GM21390 (cell line): ENCODE data around the gene SRD5A3.
"Not testable (repeated sequence)": the region's sequence is repeated elsewhere in the genome, so short reads cannot be mapped to it uniquely, and the experiment has no call there.

Experiments used
- ATAC-seq: cut with Tn5 transposase; IDR thresholded peaks from one replicate; pipeline ENCODE4 v1.9.1; 2021; ENCODE audit not compliant: unreplicated experiment

Gene SRD5A3

GRCh38 chr4:55345054-55345453, 988 bp upstream of the SRD5A3 start:
- ATAC-seq, result no peak

DNA sequence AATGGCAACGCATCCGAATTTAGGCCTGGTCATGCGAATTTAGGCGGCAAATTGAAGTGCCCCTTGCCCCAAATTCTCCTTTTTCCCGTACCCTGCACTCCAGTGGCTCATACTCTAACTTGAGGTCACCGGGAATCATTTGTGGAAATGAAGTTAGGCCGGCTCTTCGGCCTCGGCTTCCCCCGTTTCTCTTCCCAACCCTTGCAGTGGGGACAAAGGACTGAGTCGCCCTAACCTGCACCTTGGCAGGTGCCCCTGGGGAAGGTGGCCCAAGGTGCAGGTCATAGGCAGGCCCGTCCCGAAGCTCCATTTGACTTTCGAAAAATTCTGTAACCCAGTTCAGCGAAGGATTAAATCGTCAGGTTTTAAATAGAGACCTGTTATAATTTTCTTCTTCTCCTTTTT, 811 bp downstream of the SRD5A3 start:
- ATAC-seq, result no peak

DNA sequence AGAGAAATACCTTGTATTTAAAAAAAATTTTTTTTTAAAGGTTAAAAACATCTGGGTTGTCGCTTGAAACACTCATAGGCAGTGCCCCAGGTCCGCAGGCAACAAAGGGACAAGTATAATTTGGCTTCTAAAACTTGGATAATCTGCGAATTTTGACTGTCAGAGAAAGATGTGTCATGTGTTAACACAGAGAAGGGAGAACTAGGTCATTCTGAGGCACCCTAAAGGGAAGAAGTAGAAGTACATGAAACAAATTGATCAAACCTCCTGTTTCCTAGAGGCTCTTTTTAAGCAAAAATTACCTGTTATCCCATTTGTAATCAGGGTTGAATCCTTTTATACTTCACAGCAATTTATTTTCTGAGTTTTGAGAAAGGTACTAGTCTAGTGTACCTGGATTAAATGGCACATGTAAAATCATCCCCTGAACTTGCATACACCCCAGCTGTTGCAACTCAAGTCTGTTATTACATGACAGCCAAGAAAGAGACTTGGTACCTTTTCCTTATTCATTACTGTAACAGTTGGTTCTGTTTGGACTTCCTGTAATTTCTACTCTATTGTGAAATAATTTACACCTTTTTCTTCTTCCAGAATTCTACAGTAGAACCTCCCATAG, 1.7 kb downstream of the SRD5A3 start:
- no peak for ATAC-seq

GRCh38 chr4:55348466-55348865, 2.4 kb downstream of the SRD5A3 start:
- no peak for ATAC-seq

DNA sequence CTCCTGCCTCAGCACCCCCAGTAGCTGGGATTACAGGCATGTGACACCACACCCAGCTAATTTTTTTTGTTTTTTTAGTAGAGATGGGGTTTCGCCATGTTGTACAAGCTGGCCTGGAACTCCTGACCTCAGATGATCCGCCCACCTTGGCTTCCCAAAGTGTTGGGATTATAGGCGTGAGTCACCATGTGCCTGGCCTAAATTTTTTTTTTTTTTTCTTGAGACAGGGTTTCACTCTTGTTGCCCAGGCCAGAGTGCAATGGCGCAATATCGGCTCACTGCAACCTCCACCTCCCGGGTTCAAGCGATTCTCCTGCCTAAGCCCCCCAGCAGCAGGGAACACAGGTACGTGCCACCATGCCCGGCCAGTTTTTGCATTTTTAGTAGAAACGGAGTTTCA, 4.8 kb downstream of the SRD5A3 start:
- ATAC-seq, result not testable (repeated sequence)

DNA sequence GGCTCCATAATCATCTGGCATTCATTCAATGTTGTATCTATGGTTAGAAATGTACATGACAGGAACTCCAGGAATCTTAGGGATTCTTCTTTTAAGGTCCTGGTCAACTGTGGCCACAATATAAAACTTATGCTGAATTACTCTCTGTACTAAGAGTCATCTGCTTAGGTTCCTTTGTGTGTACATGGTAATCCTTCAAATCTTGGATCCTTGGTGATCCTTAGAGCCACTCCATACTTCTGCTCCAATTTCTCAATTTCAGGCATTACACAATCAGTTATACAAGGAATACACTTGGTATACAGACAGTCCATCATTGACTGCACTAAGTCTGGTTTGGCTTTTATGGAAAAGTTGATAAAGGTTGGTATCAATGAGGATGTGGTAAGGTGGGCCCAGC, 5.8 kb downstream of the SRD5A3 start:
- no peak for ATAC-seq

DNA sequence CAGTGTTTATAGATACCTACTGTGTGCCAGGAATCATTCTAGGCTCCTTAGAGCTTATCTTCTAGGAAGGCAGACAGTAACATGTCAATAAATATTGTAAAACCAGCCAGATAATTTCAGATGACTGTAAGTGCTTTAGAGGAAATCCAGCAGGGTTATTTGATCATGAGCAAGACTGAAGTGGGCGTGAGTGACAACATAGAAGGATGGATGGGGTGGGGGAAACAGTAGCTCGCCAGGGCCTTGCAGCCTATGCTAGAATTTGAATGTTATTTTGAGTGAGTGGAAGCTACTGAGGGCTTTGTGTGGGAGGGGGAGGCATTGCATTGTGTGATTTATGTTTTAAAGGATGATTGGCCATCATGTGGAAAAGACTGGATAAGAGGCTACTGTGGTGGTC, 6.7 kb downstream of the SRD5A3 start:
- ATAC-seq, result no peak

DNA sequence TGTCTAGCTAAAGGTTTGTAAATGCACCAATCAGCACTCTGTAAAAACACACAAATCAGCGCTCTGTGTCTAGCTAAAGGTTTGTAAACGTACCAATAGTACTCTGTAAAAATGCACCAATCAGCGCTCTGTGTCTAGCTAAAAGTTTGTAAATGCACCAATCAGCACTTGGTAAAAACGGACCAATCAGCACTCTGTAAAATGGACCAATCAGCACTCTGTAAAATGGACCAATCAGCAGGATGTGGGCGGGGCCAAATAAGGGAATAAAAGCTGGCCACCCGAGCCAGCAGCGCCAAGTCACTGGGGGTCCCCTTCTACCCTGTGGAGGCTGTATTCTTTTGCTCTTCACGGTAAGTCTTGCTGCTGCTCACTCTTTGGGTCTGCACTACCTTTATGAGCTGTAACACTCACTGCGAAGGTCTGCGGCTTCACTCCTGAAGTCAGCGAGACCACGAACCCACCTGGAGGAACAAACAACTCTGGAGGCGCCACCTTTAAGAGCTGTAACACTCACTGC, 7.2 kb downstream of the SRD5A3 start:
- not testable (repeated sequence) for ATAC-seq

DNA sequence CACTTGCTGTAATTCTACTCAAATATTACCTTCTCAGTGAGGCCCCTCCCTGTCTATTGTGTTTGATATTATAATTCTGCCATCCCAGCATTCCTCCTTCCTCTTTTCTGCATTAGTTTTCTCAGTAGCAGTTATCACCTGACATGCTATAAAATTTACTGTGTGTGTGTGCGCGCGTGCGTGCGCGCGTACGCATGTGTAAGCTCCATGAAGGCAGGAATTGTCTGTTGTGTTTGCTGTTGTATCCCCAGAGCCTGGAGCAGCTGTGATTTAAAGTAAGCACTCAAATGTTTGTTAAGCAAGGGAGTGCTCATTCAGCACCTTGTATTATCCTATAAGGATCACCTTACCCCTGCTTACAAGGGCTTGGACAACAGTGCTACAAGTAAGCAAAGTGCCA, 8.6 kb downstream of the SRD5A3 start:
- no peak for ATAC-seq

- no peak for ATAC-seq
Observed at GRCh38 chr4:55355555-55355954, 9.5 kb downstream of the SRD5A3 start.

DNA sequence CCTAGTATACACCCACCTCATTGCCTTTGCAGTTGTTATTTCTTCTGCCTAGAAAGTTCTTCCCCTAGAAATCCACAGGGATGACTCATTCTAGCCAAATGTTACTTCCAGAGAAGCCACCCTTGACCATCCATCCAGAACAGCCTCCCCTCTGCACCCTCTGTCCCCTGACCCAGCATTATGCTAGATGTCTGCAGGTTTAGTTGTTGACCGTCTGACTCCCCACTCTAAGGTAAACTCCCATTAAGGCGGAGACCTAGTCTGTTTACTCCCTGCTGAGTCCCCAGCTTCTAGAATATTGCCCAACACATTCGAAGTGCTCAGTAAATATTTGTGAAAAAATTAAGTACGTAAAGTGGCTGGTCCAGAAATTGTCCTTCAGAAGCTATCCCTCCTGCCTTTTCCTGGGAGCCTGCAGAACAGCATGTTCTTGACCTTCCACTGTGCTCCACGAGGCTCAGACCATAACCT, 11.0 kb downstream of the SRD5A3 start:
- no peak for ATAC-seq

- ATAC-seq, result no peak
Observed at GRCh38 chr4:55358246-55358645, 12.2 kb downstream of the SRD5A3 start.

DNA sequence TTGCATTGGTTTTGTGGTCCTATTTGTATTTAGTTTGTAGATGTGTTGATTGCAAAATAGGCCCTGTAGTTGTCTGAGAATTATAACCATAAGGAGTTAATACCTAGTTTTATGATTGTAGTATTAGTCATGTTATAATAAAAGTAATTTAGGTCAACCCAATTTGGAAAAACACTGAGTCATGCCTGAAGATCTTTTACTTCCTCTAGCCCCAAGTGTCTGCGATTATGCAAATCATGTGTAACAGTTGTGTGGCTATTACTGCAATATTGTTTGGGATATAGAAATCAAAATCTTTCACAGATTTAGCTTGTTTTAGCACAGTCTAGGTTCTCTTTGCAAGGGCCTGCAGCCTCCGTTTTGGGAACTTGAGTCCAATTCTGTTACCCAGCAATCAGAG, 12.6 kb downstream of the SRD5A3 start:
- ATAC-seq, result peak; percentile 86

DNA sequence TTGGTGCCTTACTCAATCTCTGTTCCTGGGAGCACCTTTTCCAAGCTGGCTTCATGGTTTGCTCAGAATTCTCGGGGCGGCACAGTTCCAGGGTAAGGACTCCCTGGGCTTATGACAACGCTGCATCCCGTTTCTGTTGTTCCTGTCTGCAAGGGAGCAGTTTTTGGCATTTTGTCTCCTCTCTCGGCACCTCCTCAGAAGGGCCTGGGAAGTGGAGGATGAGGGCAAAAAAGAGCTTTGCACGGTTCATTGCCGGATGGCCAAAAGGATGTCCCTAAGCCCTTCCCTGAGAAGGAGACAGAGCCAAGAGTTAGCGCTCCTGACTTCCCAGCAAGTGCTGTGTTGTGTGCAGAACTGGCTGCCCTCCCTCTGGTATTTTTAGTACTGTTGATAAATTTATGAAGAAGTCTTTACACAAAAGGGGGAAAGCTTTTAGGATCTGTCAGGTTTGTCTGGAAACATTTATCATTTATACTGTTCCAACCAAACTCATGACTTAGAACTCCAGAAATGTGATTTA, 13.4 kb downstream of the SRD5A3 start:
- no peak for ATAC-seq

DNA sequence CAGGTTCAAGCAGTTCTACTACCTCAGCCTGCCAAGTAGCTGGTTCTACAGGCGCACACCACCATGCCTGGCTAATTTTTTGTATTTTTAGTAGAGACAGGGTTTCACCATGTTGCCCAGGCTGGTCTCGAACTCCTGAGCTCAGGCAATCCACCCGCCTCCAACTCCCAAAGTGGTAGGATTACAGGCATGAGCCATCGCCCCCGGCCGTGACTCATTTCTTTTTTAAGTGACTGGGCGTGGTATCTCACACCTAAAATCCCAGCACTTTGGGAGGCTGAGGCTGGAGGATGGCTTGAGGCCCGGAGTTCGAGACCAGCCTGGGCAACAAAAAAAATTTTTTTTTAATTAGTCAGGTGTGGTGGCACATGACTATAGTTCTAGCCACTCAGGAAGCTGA, 16.9 kb downstream of the SRD5A3 start:
- not testable (repeated sequence) for ATAC-seq

GRCh38 chr4:55363691-55364351, 17.8 kb downstream of the SRD5A3 start:
- ATAC-seq, result no peak

GRCh38 chr4:55364691-55365344, 18.8 kb downstream of the SRD5A3 start:
- ATAC-seq, result no peak

GRCh38 chr4:55365345-55365728, 19.3 kb downstream of the SRD5A3 start:
- ATAC-seq, result no peak

DNA sequence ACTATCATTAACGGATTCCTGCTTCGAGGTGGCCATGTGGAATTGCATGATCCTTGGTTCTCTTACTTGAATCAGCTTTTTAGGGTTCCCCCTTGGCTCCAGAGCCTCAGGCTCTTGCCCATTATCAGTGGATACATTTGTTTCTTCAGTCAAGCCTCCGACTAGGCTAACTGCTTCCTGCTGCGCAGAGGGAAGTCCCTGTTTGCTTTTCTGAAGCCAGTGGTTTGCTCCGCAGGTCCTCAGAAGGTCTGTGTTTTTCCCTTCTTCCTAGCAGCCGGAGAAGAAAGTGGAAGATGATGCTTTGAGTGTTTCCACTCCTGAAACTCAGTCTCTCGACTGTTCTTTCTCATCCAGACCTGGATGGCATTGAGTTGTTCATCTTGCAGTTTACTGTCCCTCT, 20.6 kb downstream of the SRD5A3 start:
- ATAC-seq, result no peak

DNA sequence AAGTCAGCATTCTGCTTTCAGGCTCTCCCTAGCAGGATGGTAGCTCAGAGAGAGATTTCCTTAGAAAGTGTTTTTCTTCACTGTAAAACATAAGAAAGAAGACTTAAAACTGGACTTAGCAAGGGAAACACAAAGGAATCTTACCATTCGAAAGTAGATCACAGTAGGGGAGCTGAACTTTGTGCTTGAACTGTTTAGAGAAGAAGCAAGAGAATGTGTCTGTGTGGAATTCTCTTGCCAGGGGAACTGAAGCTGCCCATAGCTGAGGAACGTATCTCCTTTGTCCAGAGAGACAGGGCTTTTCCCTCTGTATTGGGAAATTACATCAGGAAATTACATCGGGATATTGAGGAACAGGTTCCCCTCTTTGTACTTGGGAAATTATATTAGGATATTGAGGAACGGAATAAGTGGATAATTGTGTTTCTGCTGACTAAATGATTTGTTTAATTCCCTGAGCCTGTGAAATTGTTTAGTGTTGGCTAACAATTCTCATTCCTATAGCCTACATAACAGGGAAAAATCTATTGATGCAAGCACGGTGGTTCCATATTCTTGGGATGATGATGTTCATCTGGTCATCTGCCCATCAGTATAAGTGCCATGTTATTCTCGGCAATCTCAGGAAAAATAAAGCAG, 21.2 kb downstream of the SRD5A3 start:
- ATAC-seq, result no peak

DNA sequence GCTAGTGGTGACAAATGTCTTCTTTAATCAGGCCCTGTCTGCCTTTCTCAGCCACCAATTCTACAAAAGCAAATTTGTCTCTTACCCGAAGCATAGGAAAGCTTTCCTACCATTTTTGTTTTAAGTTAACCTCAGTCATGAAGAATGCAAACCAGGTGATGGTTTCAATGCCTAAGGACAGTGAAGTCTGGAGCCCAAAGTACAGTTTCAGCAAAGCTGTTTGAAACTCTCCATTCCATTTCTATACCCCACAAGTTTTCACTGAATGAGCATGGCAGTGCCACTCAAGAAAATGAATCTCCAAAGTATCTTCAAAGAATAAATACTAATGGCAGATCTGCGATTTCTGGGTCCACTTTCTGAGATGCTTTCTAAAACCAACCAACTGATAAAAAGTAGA, 23.9 kb downstream of the SRD5A3 start:
- ATAC-seq, result no peak
